D721Med (cell line): ENCODE results near the gene SPEF1.
"Not testable (repeated sequence)": the region's sequence is repeated elsewhere in the genome, so short reads cannot be mapped to it uniquely, and the experiment has no call there.

Experiments used
- DNase-seq: peaks from one replicate; pipeline ENCODE4 v3.0.0; 2011; ENCODE audit warnings: low spot score; ENCODE audit not compliant: insufficient read length
- FAIRE-seq: peaks from 2 replicates; lab custom pipeline; 2011; peaks lifted over from hg19 to GRCh38; lab: Jason Lieb, UNC
- TF ChIP-seq, protein P1 (sequence below): IDR thresholded peaks from 2 replicates; pipeline ENCODE4 v1.5.1; 2012; ENCODE audit warnings: mild to moderate bottlenecking, control low read depth; ENCODE audit not compliant: insufficient read depth; ENCODE audit errors: missing control alignments

SPEF1 gene

DNA sequence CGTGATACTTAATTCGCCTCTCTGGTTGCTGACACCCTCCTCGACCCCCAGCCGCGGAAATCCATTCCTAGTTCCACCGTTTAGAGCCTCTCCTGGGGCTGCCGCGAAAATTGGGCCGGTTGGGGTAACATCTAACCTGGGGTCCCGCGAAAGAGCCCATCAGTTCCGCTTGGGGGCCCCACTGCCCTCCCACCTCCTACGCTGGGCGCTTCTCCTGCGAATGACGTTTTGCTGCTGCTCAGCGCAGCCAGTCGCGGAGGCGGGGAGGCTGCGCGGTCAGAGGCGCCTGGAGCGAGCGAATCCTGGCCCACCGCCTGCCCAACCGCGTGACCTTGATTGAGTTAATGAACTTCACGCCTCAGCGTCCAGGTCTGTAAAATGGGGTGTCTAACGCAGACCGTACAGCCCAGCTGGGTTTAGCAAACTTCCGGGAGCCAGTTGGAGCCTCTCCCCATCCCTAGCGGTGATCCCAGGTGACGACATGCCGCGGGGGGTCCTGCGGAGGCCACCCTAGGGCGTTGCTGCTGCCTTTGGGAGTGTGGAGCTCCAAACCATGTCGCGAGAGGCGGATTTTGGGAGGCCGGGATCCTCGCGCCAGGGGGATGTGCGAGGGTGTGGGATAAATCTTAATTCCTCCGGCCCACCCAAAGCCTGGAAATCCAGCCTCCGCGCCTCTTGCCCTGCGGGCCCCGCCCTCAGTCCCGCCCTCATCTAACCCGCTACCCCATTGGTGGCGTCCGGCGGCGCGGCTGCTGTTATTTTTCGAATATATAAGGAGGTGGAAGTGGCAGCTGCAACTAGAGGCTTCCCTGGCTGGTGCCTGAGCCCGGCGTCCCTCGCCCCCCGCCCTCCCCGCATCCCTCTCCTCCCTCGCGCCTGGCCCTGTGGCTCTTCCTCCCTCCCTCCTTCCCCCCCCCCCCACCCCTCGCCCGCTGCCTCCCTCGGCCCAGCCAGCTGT, 14.5 kb upstream of the SPEF1 start, which contains the start of gene CDC25B:
Gene CDC25B, plus strand, starts transcription at position 800 of the 958 bp plus-strand sequence. CDS start 222 bp downstream, outside the sequence.
- DNase-seq (peak; percentile 58), FAIRE-seq (no peak)
- TF ChIP-seq, protein P1, sequence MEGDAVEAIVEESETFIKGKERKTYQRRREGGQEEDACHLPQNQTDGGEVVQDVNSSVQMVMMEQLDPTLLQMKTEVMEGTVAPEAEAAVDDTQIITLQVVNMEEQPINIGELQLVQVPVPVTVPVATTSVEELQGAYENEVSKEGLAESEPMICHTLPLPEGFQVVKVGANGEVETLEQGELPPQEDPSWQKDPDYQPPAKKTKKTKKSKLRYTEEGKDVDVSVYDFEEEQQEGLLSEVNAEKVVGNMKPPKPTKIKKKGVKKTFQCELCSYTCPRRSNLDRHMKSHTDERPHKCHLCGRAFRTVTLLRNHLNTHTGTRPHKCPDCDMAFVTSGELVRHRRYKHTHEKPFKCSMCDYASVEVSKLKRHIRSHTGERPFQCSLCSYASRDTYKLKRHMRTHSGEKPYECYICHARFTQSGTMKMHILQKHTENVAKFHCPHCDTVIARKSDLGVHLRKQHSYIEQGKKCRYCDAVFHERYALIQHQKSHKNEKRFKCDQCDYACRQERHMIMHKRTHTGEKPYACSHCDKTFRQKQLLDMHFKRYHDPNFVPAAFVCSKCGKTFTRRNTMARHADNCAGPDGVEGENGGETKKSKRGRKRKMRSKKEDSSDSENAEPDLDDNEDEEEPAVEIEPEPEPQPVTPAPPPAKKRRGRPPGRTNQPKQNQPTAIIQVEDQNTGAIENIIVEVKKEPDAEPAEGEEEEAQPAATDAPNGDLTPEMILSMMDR: no peak

DNA sequence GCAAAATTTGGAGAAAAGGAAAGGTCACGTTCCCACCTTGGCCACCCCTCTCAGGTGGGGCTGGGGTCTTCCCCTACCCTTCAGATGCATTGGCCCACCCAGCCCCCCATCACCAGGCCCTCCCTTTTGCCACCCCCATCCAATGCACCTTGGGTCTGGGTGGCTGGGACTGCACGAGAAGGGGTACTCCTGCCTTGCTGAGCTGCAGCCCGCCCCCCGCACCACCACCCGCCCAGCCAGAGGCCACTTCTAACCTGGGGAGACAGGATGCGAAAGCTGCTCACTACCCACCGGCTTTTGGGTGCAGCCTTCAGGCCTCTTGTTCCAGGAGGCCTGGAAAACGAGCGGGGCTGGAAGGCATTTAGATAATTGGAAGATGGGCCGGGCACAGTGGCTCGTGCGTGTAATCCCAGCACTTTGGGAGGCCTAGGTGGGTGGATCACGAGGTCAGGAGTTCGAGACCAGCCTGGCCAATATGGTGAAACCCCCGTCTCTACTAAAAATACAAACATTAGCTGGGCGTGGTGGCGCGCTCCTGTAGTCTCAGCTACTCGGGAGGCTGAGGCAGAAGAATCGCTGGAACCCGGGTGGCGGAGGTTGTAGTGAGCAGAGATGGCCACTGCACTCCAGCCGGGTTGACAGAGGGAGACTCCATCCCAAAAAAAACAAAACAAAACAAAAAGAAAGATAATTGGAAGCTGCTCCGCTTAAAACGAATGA, 13.6 kb upstream of the SPEF1 start:
- DNase-seq: no peak
- no peak for FAIRE-seq
- TF ChIP-seq, protein P1: no peak

DNA sequence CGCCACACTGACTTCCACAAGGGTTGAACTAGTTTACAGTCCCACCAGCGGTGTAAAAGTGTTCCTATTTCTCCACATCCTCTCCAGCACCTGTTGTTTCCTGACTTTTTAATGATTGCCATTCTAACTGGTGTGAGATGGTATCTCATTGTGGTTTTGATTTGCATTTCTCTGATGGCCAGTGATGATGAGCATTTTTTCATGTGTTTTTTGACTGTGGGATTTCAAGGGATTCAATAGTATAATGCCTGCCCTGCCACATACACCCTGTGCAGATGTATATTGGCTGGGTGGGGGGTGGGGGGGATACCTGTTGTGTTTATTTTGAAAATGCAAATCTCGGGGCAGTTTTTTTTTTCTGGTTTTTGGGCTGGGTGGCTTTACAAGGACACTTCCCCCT, 12.9 kb upstream of the SPEF1 start:
- not testable (repeated sequence) for FAIRE-seq, DNase-seq

DNA sequence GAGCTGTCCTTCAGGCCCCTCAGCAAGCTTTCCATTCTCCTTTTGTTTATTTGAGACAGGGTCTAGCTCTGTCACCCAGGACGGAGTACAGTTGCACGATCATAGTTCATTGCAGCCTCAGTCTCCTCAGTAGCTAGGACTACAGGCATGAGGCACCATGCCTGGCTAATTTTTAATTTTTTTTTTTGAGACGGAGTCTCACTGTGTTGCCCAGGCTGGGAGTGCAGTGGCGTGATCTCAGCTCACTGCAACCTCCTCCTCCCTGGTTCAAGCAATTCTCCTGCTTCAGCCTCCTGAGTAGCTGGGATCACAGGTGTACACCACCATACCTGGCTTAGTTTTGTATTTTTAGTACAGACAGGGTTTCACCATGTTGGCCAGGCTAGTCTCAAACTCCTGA, 8.0 kb upstream of the SPEF1 start:
- FAIRE-seq, DNase-seq: not testable (repeated sequence)

DNA sequence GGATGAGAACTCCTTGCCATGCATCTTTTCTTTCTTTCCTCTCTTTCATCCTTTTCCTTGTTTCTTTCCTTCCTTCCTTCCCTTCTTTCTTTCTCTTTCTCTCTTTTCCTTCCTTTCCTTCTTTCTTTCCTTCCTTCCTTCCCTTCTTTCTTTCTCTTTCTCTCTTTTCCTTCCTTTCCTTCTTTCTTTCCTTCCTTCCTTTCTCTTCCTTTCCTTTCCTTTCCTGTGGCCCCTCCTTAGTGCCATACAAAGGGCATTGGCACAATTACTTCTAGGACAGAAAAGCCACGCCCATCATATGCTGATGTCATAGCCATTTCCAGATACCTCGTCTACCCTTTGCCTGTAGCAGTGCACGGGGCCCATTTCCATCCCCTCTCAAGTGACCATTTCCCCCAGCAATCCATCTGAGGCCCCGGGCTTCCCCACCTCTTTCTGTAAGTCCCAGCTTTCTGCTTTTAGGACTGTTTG, 7.5 kb upstream of the SPEF1 start:
- TF ChIP-seq, protein P1: no peak
- FAIRE-seq (no peak), DNase-seq (no peak)

DNA sequence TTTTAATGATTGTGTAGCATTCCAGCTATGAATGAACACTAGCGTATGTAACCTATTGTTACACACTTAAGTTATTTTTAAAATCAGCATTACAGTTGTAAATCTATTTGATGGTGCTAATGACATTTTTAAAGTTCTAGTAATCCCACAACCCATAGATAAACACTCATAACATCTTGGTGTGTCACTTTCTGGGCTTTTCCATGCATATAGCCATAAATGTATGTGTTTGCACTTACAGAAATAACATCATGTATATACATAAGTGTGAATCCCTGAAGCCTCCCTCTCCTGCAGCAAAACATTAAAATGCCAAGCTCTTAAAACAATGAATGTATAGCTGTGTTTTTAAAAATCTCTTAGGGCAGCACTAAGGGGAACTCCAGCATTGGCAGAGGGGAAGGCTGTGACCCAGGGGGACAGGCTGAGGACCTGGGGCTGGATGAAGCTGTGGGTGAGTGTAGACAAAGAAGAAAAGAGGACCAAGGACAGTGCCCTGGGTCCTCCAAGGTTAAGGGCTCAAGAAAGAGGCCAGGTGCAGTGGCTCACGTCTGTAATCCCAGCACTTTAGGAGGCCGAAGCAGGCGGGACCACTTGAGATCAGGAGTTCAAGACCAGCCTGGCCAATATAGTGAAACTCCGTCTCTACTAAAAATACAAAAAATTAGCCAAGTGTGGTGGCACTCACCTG, 6.2 kb upstream of the SPEF1 start:
- DNase-seq: no peak
- TF ChIP-seq, protein P1: no peak
- FAIRE-seq: no peak

DNA sequence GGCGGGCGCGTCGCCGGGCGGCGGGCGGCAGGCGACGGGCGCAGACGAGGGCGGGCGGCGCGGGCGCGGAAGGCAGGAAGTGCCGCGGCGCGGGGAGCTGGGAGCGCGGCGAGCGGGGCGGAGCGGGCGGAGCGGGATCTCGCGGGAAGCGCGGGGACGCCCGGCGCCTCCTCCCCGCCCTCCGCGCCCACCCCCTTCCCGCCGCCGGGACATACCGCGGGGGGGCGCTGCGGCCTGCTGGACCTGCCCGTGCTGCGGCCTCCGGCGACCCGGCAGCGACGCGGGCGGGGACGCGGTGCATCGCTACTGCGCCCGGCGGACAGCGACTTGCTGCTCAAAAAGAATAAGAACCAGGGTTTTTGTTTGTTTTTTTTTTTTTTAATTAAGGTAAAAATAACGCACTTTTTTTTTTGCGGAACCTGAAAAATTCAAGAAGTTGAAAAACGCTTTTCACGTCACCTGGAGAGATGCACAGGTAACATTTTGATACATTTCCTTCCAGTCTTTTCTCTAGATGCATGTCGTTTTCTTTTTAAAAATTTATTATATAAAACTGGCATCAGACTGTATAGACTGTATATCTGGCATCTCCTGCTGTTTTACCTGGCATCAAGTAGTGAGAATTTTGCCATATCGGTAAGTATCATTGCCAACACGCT, 5.5 kb upstream of the SPEF1 start, which contains the start of gene CENPB:
Gene CENPB, minus strand, starts transcription at position 76 of the 659 bp plus-strand sequence. CDS start 257 bp downstream, outside the sequence.
- peak; percentile 61 for DNase-seq
- TF ChIP-seq, protein P1: peak; percentile 62
- no peak for FAIRE-seq
